ENCODE results near the gene PRPSAP1.
A peak's percentile ranks its signal among the peaks of the same experiment; 100 is the strongest.

PRPSAP1 gene, protein sequence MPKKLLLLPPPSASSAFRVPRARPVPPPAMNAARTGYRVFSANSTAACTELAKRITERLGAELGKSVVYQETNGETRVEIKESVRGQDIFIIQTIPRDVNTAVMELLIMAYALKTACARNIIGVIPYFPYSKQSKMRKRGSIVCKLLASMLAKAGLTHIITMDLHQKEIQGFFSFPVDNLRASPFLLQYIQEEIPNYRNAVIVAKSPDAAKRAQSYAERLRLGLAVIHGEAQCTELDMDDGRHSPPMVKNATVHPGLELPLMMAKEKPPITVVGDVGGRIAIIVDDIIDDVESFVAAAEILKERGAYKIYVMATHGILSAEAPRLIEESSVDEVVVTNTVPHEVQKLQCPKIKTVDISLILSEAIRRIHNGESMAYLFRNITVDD

DNA sequence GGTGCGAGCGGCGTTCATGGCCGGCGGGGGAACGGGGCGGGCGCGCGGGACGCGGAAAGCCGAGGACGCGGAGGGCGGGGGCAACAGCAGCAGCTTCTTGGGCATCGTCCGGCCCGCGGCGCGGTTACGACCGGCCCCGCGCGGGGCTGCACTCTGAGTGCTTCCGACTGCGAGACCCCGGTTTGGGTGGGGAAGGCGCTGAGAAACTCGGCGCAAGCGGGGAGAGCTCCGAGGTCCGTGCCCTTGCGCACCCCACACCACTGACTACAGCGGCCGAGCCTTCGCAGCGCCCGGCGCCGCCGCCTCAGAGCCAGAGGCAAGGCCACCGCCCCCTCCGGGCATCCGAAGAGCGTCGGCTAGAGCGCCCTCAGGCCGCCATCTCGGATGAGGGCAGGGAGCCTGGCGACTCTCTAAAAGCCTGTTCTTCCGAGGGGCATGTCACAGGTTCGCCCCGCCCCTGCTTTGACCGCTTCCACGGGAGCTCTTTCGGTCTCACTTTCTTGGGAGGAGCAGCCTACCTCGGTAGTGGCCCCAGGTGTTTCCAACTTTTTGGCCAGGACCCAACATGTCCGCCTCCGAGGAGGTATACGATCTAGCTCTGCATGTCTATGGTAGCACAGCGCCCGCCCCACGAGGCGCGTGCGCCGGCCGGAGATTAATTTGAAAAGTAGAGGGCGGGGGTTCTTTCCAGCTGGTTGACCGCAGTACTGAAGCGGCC, at the start of gene PRPSAP1:
Gene PRPSAP1, minus strand, starts transcription at position 318 of the 718 bp plus-strand sequence. Its CDS starts 213 bp downstream, at position 105.
- peak; percentile 79 for DNase-seq (ENCODE audit: low read depth)

DNA sequence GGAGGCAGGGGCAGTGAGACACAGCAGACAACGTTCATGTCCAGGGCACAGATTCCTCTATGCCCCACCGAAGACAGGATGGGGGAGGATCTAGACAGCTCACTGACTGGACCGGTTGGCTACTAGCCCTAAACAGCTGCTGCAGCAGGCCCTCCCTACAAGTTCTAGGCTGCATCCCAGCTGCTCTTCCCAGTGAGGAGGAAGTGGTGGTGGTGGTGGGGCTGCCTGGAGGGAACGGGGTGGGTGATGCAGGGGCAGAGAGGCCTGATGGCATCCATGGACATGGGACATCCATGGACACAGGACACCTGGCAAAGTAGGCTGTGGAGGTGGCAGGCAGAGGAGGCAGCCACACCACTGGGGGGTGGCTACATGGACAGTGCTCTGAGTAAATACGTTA, 49.0 kb upstream of the PRPSAP1 start:
- DNase-seq (ENCODE audit: low read depth), result no peak

DNA sequence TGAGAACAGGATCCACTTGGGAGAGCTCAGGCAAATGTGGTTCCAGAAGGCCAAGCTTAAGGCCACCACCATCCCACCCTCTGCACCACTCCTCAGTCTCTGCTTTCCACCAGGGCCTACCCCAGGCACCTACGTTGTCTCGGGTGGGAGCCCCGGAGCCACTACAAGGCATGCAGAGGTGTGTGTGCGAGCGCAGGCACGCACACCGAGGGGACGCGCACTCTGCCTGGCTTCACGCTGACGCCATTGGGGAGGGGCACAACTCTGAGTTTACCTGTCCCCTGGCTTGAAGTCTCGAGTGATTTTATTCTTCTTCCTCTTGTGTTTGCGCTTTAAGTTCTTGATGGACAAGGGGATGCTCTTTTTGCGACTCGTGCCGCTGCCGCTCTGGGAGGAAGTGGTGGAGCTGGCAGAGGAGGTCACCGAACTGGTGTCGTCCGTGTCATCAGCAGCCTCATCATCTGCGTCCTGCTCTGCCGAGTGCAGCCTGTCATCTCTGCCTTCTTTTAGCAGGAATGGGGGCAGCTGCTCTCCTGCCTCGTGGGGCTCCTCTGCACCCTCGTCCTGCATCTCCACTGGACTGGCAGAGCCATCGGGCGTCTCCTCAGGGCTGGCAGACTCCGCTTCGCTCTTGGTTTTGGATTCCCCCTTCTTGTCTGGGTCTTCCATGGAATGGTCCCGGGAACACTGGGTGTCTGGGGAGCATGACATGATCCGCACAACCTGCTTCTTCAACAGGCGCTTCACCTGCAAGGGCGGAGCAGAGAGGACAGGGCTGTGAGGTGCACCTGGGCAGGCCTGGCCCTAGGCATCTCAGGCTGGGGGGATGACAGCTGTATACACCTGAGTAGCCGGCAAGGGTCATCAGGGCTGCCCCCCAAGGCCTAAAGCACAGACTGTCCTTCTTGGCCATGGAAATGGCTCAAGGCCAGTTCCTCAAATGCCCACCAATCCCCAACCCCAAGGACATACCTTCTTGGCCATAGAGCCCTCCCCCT, 45.8 kb upstream of the PRPSAP1 start:
- DNase-seq (ENCODE audit: low read depth), result no peak

DNA sequence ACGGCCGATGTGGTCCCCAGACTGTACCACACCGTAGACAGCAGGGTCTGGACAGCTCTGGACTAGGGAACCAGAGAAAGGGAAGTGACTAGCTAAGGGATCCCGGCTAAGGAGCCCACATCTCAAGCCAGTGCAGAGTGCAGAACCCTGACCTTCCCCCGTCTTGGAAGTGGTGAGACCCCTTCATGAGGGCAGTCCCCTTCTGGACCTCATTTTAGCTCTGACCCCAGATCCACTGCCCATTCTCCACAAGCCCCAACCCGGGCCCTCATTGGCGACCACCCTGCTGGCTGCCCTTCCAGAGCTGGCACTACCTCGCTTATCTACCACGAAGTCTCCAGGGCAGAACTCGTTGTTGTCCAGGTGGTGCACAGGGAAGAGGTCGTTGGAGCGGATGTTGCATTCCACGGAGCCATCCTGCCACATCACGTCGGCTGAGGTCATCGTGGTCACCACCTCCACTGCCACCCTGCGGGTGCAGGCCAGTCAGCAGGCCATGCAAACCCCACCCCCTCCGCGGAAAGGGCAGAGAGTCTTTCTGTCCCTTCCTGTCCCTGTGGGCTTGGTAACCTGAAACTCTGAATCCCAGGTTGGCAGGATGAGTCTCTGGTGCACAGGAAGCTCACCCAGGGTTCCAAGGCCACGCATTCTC, 44.9 kb upstream of the PRPSAP1 start:
- no peak for DNase-seq (ENCODE audit: low read depth)

DNA sequence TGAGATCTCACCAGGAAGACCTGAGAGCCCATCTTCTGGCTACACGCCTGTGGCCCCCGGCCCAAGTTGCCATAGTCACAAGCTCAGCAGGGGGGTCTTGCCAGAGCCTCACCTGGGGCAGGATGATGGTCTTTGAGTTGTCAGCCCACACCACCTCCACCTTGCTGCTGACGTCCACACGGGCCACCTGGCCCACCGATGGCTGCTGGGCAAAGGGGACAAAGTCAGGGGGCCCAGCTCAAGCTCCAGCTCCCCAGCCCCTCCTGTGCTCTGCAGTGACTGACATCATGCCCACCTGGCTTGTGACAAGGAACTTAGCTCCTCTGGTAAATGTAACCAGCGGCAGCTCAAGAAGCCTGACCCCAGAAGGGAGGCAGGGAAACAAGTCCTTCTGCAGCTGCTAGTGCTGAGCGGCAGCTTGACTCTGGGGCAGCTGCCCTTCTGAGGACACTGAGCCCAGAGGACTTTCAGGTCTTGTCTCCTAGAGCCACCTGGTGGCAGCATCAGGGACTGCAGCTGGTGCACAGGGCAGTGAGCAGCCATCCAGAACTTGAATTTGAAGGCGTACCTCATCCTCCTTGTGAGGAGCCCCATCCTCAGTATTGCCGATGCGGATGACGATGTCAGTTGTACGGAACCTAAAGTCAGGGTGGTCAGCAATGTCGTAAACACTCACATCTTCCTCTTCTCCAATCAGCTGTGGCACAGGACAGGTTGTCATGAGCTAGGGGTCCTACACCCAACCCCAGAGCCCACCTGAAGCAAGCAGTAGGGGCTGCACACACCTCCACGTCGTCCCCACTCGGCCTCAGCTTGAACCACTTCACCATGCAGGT, 44.2 kb upstream of the PRPSAP1 start:
- peak; percentile 77 for DNase-seq (ENCODE audit: low read depth)

DNA sequence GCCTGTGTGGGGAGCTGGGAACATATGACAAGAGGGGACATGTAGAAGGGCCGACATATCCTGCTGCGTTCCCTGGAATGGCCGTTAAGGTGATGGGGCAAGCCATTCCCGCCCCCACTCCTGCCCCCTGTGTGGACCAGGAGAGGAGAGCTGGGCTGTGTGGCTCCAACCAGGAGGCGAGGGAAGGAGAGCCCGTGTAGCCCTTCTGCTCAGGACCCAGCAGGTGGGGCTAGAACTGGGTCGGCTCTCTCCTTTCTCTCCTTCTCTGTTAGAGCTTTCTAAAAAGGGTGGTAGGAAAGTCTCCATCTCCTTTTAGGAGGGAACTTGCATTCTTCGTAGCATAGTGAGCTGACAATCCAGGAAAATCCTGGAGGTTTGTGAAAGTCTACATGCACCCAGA, 43.5 kb upstream of the PRPSAP1 start:
- no peak for DNase-seq (ENCODE audit: low read depth)

DNA sequence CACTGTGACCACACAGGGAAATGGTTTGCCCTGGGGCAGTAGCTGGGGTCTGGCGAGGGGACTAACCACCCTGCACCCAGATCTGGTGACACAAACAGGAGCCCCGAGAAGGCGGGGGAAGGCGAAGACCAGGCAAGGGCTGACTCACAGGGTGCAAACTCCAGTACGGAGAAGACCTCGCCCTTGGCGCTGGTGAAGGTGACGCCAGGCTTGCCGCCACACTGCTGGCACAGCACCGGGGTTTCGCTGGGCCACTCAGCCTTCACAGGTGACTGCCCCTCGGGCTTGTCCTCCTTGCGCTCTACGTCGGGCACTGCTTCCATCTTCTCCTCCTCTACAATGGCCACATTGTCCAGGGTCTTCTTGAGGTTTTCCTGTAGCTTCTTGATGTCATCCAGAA, 42.3 kb upstream of the PRPSAP1 start:
- DNase-seq (ENCODE audit: low read depth), result no peak

DNA sequence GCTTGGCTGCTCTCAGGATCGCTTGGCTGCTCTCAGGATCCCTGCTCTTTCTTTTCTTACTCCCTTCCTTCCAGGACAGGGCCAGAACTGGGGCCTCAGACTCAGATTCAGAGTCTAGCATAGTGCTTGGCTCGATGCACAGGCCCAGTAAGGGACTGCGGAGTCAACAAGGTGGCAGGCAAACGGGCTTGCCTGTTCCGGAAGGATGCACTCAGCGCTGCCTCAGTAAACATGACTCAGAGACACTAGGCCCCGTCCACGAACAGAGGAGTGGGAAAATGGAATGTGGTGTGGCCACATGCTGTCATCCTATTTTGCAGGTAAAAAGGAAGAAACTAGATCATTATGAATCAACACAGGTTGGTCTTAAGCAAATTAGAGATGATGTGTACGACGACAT, 40.5 kb upstream of the PRPSAP1 start:
- DNase-seq (ENCODE audit: low read depth), result no peak

DNA sequence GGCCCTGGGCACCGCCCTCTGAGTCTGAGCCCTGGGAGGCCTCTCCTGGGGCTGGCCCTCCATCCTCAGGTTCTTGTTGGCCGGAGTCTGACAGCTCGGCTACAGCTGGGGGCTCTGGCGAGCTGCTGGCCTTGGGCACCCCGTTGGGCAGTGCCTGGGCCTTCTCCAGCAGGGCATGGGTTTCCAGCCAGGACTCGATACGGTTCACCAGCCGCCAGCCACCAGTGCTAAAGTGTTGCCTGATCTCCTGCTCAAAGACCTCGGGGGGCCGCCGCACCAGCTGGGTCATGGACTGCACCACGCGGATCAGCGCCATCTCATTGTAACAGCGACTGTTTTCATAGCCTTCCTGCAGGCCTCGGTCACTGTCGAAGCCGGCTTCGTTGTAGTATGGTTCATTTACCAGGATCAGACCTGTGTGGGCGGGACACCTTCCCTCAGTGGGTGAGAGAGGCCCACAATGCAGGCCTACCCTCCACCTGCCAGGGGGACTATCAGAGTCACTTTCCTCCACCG, 37.5 kb upstream of the PRPSAP1 start:
- DNase-seq (ENCODE audit: low read depth), result no peak

DNA sequence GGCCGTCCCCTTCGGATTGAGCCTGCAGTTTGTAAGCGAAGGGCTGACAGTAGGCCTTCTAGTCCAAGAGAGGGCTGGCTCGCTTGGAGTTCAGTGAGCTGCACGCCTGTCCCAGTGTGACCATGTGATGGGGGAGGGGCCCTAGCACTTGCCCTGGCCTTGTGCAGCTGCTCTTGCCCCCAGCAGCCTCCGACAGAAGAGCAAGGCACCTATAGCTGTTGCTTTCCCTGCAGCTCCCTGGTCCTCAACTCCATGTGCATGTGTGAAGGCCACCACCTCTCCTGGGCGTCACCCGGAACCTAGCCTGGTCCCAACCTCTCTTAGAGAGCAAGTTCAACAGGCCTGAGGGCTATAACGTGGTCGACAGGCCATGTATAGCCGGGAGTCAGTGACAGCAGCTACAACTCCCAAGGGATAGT, 36.3 kb upstream of the PRPSAP1 start:
- no peak for DNase-seq (ENCODE audit: low read depth)

DNA sequence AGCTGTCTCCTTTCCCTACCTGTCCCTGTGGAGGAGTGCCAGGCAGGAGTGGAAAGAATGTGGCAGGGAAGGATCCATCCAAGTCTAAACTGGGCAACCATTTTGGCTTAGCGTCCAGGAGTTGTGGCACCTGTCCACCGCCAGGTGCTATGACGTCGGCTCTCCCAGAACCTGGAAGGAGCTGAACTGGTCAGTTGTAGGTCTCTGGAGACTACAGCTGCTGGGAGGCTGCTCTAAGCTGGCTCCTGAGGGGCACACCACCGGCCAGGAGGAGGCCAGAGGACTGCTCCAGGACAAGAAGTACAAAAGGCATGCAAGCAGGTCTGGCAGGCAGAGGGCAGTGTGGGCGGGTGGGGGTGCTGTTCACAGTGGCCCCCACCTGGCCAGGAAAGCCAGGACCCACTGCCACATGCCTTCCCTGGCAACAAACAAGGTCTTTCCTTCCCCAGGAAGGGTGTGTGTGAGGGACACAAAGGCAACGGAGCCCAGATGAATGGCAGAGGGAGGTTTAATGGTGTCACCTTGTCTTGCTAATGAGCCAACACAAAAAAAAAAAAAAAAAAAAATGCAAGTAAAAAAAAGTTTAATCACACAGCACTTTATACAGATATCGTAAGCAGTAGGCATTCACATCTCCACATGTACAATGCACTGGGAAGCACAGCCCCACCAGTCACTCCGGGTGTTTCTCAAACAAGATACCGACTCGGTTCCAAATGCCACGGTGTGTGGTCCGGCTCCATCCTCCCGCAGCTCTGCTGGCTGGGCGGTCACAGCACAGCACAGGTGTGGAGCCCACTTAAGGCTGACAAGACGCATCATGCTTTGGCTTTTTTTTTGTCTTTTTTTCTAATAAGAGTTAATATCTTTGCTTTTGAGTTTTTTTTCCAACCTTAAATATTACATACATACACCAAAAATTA, 35.5 kb upstream of the PRPSAP1 start:
- DNase-seq (ENCODE audit: low read depth), result no peak

DNA sequence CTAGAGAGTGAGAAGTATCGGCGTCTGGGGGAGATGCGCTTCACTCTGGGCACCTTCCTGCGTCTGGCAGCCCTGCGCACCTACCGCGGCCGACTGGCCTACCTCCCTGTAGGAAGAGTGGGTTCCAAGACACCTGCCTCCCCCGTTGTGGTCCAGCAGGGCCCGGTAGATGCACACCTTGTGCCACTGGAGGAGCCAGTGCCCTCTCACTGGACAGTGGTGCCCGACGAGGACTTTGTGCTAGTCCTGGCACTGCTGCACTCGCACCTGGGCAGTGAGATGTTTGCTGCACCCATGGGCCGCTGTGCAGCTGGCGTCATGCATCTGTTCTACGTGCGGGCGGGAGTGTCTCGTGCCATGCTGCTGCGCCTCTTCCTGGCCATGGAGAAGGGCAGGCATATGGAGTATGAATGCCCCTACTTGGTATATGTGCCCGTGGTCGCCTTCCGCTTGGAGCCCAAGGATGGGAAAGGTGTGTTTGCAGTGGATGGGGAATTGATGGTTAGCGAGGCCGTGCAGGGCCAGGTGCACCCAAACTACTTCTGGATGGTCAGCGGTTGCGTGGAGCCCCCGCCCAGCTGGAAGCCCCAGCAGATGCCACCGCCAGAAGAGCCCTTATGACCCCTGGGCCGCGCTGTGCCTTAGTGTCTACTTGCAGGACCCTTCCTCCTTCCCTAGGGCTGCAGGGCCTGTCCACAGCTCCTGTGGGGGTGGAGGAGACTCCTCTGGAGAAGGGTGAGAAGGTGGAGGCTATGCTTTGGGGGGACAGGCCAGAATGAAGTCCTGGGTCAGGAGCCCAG, 33.5 kb upstream of the PRPSAP1 start:
- DNase-seq (ENCODE audit: low read depth), result no peak

DNA sequence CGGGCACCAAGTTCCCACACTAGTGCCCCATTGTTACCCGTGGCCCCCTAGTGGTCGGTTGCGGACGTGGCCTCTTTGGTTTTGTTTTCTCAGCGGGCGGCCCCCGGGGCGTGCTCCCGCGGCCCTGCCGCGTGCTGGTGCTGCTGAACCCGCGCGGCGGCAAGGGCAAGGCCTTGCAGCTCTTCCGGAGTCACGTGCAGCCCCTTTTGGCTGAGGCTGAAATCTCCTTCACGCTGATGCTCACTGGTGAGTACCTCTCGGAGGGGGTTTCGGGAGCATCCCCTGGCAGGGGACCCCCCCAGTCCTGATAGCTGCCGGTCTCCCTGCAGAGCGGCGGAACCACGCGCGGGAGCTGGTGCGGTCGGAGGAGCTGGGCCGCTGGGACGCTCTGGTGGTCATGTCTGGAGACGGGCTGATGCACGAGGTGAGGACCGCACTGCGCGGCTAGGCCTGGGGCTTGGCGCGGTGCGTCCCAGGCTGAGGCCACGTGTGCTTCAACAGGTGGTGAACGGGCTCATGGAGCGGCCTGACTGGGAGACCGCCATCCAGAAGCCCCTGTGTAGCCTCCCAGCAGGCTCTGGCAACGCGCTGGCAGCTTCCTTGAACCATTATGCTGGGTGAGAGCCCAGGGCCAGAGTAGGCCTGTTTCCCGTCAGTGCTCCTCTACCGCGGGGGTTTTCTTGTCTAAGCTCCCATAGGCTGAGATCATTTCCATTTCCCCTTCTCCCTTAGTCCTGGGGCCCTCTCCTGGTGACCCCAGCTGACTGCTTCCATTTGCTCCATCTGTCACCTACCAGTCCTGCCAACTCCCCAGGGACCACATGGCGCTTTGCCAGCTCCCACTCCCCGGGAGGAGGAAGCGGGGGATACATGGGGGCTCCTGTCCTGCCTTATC, 32.4 kb upstream of the PRPSAP1 start:
- peak; percentile 83 for DNase-seq (ENCODE audit: low read depth)

DNA sequence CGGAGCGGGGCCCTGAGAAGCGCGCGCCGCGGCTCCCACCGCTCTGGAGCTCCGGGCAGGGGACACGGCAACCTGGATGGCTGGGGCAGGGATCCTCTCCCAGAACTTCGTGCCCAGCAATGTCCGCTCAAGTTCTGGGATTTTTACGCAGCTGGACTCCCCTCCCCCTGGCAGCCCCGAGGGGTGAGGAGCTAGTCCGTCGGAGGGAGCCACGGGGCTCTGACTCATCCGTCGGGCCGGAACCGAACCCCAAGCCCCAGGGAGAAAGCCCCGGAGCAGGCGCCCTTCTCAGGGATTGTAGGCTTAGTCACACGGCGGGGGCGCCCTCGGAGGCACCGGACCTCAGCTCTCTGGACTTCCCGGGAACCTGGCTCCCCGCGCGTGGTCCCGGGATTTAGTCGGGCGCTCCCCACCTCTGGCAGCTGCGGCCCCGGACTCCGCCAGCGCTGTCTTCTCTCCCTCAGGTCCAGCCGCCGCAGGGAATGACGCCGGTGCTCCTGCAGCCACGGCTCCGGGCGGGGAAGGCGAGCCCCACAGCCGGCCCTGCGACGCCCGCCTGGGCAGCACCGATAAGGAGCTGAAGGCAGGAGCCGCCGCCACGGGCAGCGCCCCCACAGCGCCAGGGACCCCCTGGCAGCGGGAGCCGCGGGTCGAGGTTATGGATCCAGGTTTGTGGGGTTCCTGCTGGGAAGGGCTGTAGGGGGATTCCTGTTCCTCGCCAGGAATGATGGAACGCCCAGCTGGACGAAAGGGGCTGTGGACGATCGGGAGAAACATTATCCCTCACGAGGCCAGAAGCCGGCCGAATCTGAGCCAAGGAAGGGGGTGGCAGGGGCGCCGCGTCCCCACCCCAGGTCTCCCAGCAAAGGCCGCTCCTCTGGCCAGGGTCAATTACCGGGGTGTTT, 31.5 kb upstream of the PRPSAP1 start:
- peak; percentile 36 for DNase-seq (ENCODE audit: low read depth)

DNA sequence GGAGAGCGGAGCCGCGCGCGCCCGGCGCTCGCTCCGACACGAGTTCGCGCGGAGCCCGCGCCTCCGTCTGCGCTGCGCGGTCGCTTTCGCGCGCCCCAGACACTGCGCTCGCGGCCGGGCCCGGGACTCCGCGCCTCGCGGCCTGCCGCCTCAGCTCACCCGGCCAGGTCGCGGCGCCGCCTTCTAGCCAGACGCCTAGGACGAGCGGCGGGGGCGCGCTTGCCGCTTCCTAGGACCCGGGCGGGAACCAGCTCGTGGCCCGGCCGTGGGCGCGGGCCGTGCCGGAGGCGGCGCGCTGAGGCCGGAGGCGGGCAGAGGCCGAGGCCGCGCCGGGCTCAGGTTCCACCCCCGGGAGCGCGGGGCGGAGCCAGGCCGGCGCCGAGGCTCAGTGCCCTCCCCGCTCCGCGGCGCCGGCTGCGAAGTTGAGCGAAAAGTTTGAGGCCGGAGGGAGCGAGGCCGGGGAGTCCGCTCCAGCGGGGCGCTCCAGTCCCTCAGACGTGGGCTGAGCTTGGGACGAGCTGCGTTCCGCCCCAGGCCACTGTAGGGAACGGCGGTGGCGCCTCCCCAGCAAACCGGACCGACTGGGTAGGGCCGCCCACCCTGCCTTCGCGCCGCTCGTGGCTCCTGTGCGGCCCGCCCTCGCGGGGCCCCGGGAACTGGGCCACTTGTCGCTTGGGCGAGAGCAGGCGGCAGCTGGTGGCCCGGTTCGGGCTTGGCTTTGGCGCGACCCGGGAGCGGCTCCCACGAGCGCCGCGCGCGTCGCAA, 30.7 kb upstream of the PRPSAP1 start, which contains the start of gene SPHK1:
Gene SPHK1, plus strand, starts transcription at position 388 of the 765 bp plus-strand sequence. CDS start 1,036 bp downstream, outside the sequence.
- DNase-seq (ENCODE audit: low read depth), result peak; percentile 77

Data from activated T-cell treated with anti-CD3 and anti-CD28 coated beads for 48 hours (primary cell).